Mesenchymal stem cell (in vitro differentiated cells and primary cell): ENCODE results near the gene MTERF2.

Experiments used
- DNase-seq: peaks from one replicate; pipeline ENCODE4 v3.0.0-alpha.2; 2013
- H2AFZ ChIP-seq: one replicate; pipeline ENCODE4 v1.6.1; 2013; ENCODE audit warnings: low read depth, mild to moderate bottlenecking, control low read depth, inconsistent platforms, low read length, moderate library complexity
- H2AK5ac ChIP-seq: 2 replicates; pipeline ENCODE4 v1.6.1; 2013; ENCODE audit warnings: low read length, moderate library complexity, mild to moderate bottlenecking, inconsistent platforms; ENCODE audit not compliant: severe bottlenecking
- H2BK120ac ChIP-seq: one replicate; pipeline ENCODE4 v1.6.1; 2013; ENCODE audit warnings: low read depth, mild to moderate bottlenecking, inconsistent platforms, low read length, moderate library complexity
- H2BK12ac ChIP-seq, 2 experiments: one replicate each; pipeline ENCODE4 v1.6.1; 2013; ENCODE audit warnings: inconsistent platforms in 2 of 2, low read length in 2 of 2, mild to moderate bottlenecking in 2 of 2, moderate library complexity in 2 of 2, control low read depth in 1 of 2
- H2BK15ac ChIP-seq: one replicate; pipeline ENCODE4 v1.6.1; 2013; ENCODE audit warnings: mild to moderate bottlenecking, low read depth, inconsistent platforms; ENCODE audit not compliant: poor library complexity, severe bottlenecking
- H2BK5ac ChIP-seq: 2 replicates; pipeline ENCODE4 v1.6.1; 2013; ENCODE audit warnings: low read depth, mild to moderate bottlenecking, low read length, control low read depth, inconsistent platforms; ENCODE audit not compliant: poor library complexity, severe bottlenecking
- H3K14ac ChIP-seq, 2 experiments: one replicate each; pipeline ENCODE4 v1.6.1; 2013; ENCODE audit warnings: inconsistent platforms in 2 of 2, low read length in 2 of 2, control low read depth in 1 of 2, mild to moderate bottlenecking in 1 of 2, moderate library complexity in 1 of 2
- H3K18ac ChIP-seq, 2 experiments: one replicate each; pipeline ENCODE4 v1.6.1; 2013; ENCODE audit warnings: inconsistent platforms in 2 of 2, low read length in 2 of 2, control low read depth in 1 of 2, low read depth in 1 of 2, mild to moderate bottlenecking in 1 of 2
- H3K23ac ChIP-seq, 2 experiments: one replicate each; pipeline ENCODE4 v1.6.1; 2013; ENCODE audit warnings: inconsistent platforms in 2 of 2, low read length in 2 of 2, mild to moderate bottlenecking in 2 of 2, moderate library complexity in 2 of 2, control low read depth in 1 of 2
- H3K27ac ChIP-seq: 2 replicates; pipeline ENCODE4 v1.5.1; 2013; ENCODE audit warnings: mild to moderate bottlenecking, moderate library complexity, low read length, control low read depth, inconsistent platforms; ENCODE audit not compliant: poor library complexity, severe bottlenecking
- H3K27me3 ChIP-seq, 2 experiments: 2 replicates each; pipeline versions ENCODE4 v1.6.1 to v1.7.0; 2013; ENCODE audit warnings: low read length in 2 of 2, mild to moderate bottlenecking in 2 of 2, moderate library complexity in 2 of 2, control low read depth in 1 of 2, inconsistent platforms in 1 of 2; ENCODE audit not compliant: control insufficient read depth in 1 of 2, insufficient read depth in 1 of 2
- H3K36me3 ChIP-seq, 2 experiments: 2 replicates each; pipeline versions ENCODE4 v1.6.1 to v1.7.0; 2013; ENCODE audit warnings: low read length in 2 of 2, control low read depth in 1 of 2, inconsistent platforms in 1 of 2, low read depth in 1 of 2, mild to moderate bottlenecking in 1 of 2; ENCODE audit not compliant: insufficient read depth in 2 of 2, control insufficient read depth in 1 of 2
- H3K4ac ChIP-seq, 2 experiments: one replicate each; pipeline ENCODE4 v1.6.1; 2013; ENCODE audit warnings: inconsistent platforms in 2 of 2, low read length in 2 of 2, mild to moderate bottlenecking in 2 of 2, moderate library complexity in 2 of 2, control low read depth in 1 of 2, low read depth in 1 of 2
- H3K4me1 ChIP-seq: 2 replicates; pipeline ENCODE4 v1.6.1; 2013; ENCODE audit warnings: low read depth, low read length, control low read depth; ENCODE audit not compliant: control insufficient read depth, insufficient read depth
- H3K4me2 ChIP-seq: 2 replicates; pipeline ENCODE4 v1.6.1; 2013; ENCODE audit warnings: low read length, mild to moderate bottlenecking, inconsistent platforms; ENCODE audit not compliant: poor library complexity, severe bottlenecking
- H3K4me3 ChIP-seq, 2 experiments: 2 replicates each; pipeline versions ENCODE4 v1.5.1 to v1.7.0; 2013; ENCODE audit warnings: low read length in 2 of 2, mild to moderate bottlenecking in 2 of 2, control low read depth in 1 of 2, low read depth in 1 of 2; ENCODE audit not compliant: insufficient read depth in 1 of 2
- H3K79me1 ChIP-seq: replicated peaks from 2 replicates; pipeline ENCODE4 v1.6.1; 2013; ENCODE audit warnings: mild to moderate bottlenecking, control low read depth, low read length, inconsistent platforms; ENCODE audit not compliant: poor library complexity, severe bottlenecking
- H3K9ac ChIP-seq: 2 replicates; pipeline ENCODE4 v1.7.0; 2013; ENCODE audit warnings: mild to moderate bottlenecking, low read length, moderate library complexity
- H3K9me3 ChIP-seq: 2 replicates; pipeline ENCODE4 v1.7.0; 2013; ENCODE audit warnings: mild to moderate bottlenecking, low read length; ENCODE audit not compliant: control insufficient read depth
- H4K8ac ChIP-seq: one replicate; pipeline ENCODE4 v1.6.1; 2013; ENCODE audit warnings: inconsistent platforms, mild to moderate bottlenecking, low read length, moderate library complexity
- H4K91ac ChIP-seq: one replicate; pipeline ENCODE4 v1.6.1; 2013; ENCODE audit warnings: mild to moderate bottlenecking, low read length, inconsistent platforms
- WGBS: methylation state at CpG from one replicate; pipeline ENCODE4 v1.1.7; 2013; ENCODE audit warnings: mixed read lengths; 5-methylcytosine and 5-hydroxymethylcytosine counted together

MTERF2 gene

GRCh38 chr12:107032266-107032665, 45.3 kb upstream of the MTERF2 start:
- no peak overlapping the region for H2AFZ ChIP-seq

GRCh38 chr12:107031061-107031460, 44.1 kb upstream of the MTERF2 start:
- no peak overlapping the region for H2BK15ac ChIP-seq
- no peak overlapping the region for H3K23ac ChIP-seq
- peak; percentile 14 for DNase-seq
- no peak overlapping the region for H2BK12ac ChIP-seq
- no peaks in the 10 kb centered on the region for H3K36me3 ChIP-seq
- no peaks in the 10 kb centered on the region for H3K27me3 ChIP-seq
- H3K27ac ChIP-seq: no peak overlapping the region
- no peak overlapping the region for H4K91ac ChIP-seq
- H3K14ac ChIP-seq: no peak overlapping the region
- peaks cover 19% of the 10 kb centered on the region for H3K79me1 ChIP-seq
- no peak overlapping the region for H2BK5ac ChIP-seq
- H4K8ac ChIP-seq: no peak overlapping the region
- H3K9me3 ChIP-seq: no peaks in the 10 kb centered on the region
- no peak overlapping the region for H2AFZ ChIP-seq
- 91% methylated on average over 2 of the region's 2 CpGs for WGBS
- no peak overlapping the region for H3K9ac ChIP-seq
- H2AK5ac ChIP-seq: no peak overlapping the region
- no peak overlapping the region for H3K4ac ChIP-seq
- H3K4me2 ChIP-seq: no peak overlapping the region
- H2BK120ac ChIP-seq: no peak overlapping the region
- H3K18ac ChIP-seq: no peak overlapping the region
- H3K4me3 ChIP-seq: no peak overlapping the region
- peaks cover 1% of the 10 kb centered on the region for H3K4me1 ChIP-seq

More at GRCh38 chr12:107032266-107032665, 45.3 kb upstream of the MTERF2 start:
- H3K14ac ChIP-seq: no peak overlapping the region
- no peak overlapping the region for H3K4me2 ChIP-seq
- no peak overlapping the region for H2AK5ac ChIP-seq
- no peaks in the 10 kb centered on the region for H3K27me3 ChIP-seq
- H2BK15ac ChIP-seq: no peak overlapping the region
- H3K9me3 ChIP-seq: no peaks in the 10 kb centered on the region
- H3K79me1 ChIP-seq: peaks cover 24% of the 10 kb centered on the region
- H3K27ac ChIP-seq: no peak overlapping the region
- no peak overlapping the region for H3K18ac ChIP-seq
- H3K36me3 ChIP-seq: no peaks in the 10 kb centered on the region
- H3K23ac ChIP-seq: no peak overlapping the region
- no peak overlapping the region for H3K4me3 ChIP-seq
- DNase-seq: no peak
- peaks cover 1% of the 10 kb centered on the region for H3K4me1 ChIP-seq
- no peak overlapping the region for H2BK5ac ChIP-seq
- H2BK120ac ChIP-seq: no peak overlapping the region
- H4K8ac ChIP-seq: no peak overlapping the region
- H3K4ac ChIP-seq: no peak overlapping the region
- 92% methylated on average over 7 of the region's 7 CpGs for WGBS
- no peak overlapping the region for H4K91ac ChIP-seq
- H2BK12ac ChIP-seq: no peak overlapping the region
- H3K9ac ChIP-seq: no peak overlapping the region

- Histone ChIP-seq H2BK15ac (no peak overlapping the region), H3K27me3 (no peaks in the 10 kb centered on the region), H3K4ac (no peak overlapping the region), H2BK120ac (no peak overlapping the region), H3K27ac (no peak overlapping the region), H3K4me2 (no peak overlapping the region), H3K4me3 (no peak overlapping the region), H3K4me1 (peaks cover 1% of the 10 kb centered on the region), H3K79me1 (peaks cover 13% of the 10 kb centered on the region), H3K23ac (no peak overlapping the region), H2AFZ (no peak overlapping the region), H4K8ac (peak overlapping the region; percentile 61), H2AK5ac (peak overlapping the region; percentile 62), H2BK5ac (no peak overlapping the region), H2BK12ac (no peak overlapping the region), H3K14ac (no peak overlapping the region), H3K9me3 (no peaks in the 10 kb centered on the region), H4K91ac (no peak overlapping the region), H3K18ac (no peak overlapping the region), H3K36me3 (no peaks in the 10 kb centered on the region), H3K9ac (no peak overlapping the region)
- 92% methylated on average over 7 of the region's 7 CpGs for WGBS
- no peak for DNase-seq
Measured at GRCh38 chr12:107029081-107029480, 42.1 kb upstream of the MTERF2 start.

- no peak overlapping the region for H2BK12ac ChIP-seq
- peak overlapping the region in 1 of 2 experiments; percentile 41 for H3K4me3 ChIP-seq
- H3K14ac ChIP-seq: no peak overlapping the region
- no peak overlapping the region for H4K8ac ChIP-seq
- peaks cover 1% of the 10 kb centered on the region for H3K4me1 ChIP-seq
- H2AFZ ChIP-seq: no peak overlapping the region
- no peak overlapping the region for H2BK15ac ChIP-seq
- no peak overlapping the region for H3K18ac ChIP-seq
- peak; percentile 98 for DNase-seq
- no peak overlapping the region for H3K23ac ChIP-seq
- H3K27ac ChIP-seq: no peak overlapping the region
- no peaks in the 10 kb centered on the region for H3K36me3 ChIP-seq
- WGBS: 0% methylated on average over 2 of the region's 2 CpGs
- no peak overlapping the region for H2AK5ac ChIP-seq
- H2BK120ac ChIP-seq: no peak overlapping the region
- no peak overlapping the region for H3K4ac ChIP-seq
- no peaks in the 10 kb centered on the region for H3K27me3 ChIP-seq
- H3K79me1 ChIP-seq: peaks cover 15% of the 10 kb centered on the region
- no peaks in the 10 kb centered on the region for H3K9me3 ChIP-seq
- no peak overlapping the region for H3K4me2 ChIP-seq
- H4K91ac ChIP-seq: no peak overlapping the region
- peak overlapping the region; percentile 85 for H3K9ac ChIP-seq
- no peak overlapping the region for H2BK5ac ChIP-seq
Measured at GRCh38 chr12:107027636-107028053, 40.7 kb upstream of the MTERF2 start.
